Loucy (cell line): ENCODE measurements around the gene SPOCK1.

ENCODE experiments used
- CTCF ChIP-seq: fragments of 200-600 bp; sonication (generic); conservative IDR thresholded peaks from 2 replicates; pipeline ENCODE4 v1.5.1; 2014; ENCODE audit warnings: mild to moderate bottlenecking, antibody characterized with exemption, low read length
- EZH2phosphoT487 ChIP-seq: fragments of 200-600 bp; IDR thresholded peaks from 2 replicates; pipeline ENCODE4 v1.6.1; 2018; ENCODE audit warnings: antibody characterized with exemption, mild to moderate bottlenecking, moderate library complexity, borderline replicate concordance

GRCh38 chr5:137332296-137332695 lies 166.8 kb downstream of the SPOCK1 start:
- TF ChIP-seq CTCF, result no peak
- TF ChIP-seq EZH2phosphoT487, result no peak
